K562 (cell line): ENCODE data around the gene SCAPER. TPM values are rescaled to one million over a fixed set of nuclear protein-coding genes. Genes with fewer than 3 reads are reported as not detected.

Source experiments
- ATAC-seq: fragments of 200-7000 bp; cut with Tn5 transposase; 3 replicates; pipeline ENCODE4 v1.9.1; 2020; ENCODE audit warnings: moderate library complexity
- BruUV-seq: library from RNA; stranded (reverse); fragments of 400-500 nt; replicated peaks from 2 replicates; lab custom pipeline; 2021; lab: Mats Ljungman, UMichigan
- CTCF ChIA-PET: fragments of 300-600 bp; formaldehyde crosslinking; extraction: SDS; loops from one replicate; lab custom pipeline; 2021; ENCODE audit warnings: low intra/inter-chr PET ratio; lab: Yijun Ruan, JAX
- POLR2A ChIA-PET: fragments of 300-600, 350-650 bp; sonication (Branson Sonifier 250); formaldehyde crosslinking; extraction: SDS; loops from one replicate; lab custom pipeline; 2021; ENCODE audit warnings: antibody characterized with exemption, inconsistent platforms; lab: Yijun Ruan, JAX
- DNase-seq, 4 experiments: peaks; one replicate each; pipeline versions ENCODE4 v3.0.0 to v3.0.0-alpha.2; 2011 to 2018; ENCODE audit warnings: low spot score in 3 of 4, mixed read lengths in 3 of 4; ENCODE audit errors: extremely low read depth in 1 of 4
- FAIRE-seq: peaks from 2 replicates; lab custom pipeline; 2011; peaks lifted over from hg19 to GRCh38; lab: Jason Lieb, UNC
- H2AFZ ChIP-seq: 2 replicates; pipeline ENCODE4 v1.6.0; 2011; ENCODE audit warnings: low read depth, low read length, control low read depth, inconsistent platforms
- H3K27ac ChIP-seq: fragments of 200-600 bp; 3 replicates; pipeline ENCODE4 v1.8.0; 2011; ENCODE audit warnings: low read depth, mild to moderate bottlenecking, control low read depth, inconsistent platforms, low read length, moderate library complexity, mixed read lengths; ENCODE audit errors: extremely low read depth
- H3K27me3 ChIP-seq, 2 experiments: fragments of 300-600 bp in 1 of 2; 2 replicates in 1 of 2; 3 replicates in 1 of 2; pipeline versions ENCODE4 v1.6.0 to v1.8.0; 2011; ENCODE audit warnings: inconsistent platforms in 2 of 2, low read length in 2 of 2, mild to moderate bottlenecking in 1 of 2, mixed read lengths in 1 of 2, moderate library complexity in 1 of 2; ENCODE audit not compliant: control insufficient read depth in 2 of 2, insufficient read depth in 2 of 2
- H3K36me3 ChIP-seq: fragments of 300-600 bp; 3 replicates; pipeline ENCODE4 v1.8.0; 2011; ENCODE audit warnings: mild to moderate bottlenecking, low read length, inconsistent platforms; ENCODE audit not compliant: control insufficient read depth, insufficient read depth
- H3K4me1 ChIP-seq, 2 experiments: fragments of 200-600 bp in 1 of 2; replicated peaks in 1 of 2; 2 replicates in 1 of 2; 3 replicates in 1 of 2; pipeline versions ENCODE4 v1.5.1 to v1.8.0; 2011; ENCODE audit warnings: inconsistent platforms in 2 of 2, low read length in 2 of 2, mild to moderate bottlenecking in 1 of 2, mixed read lengths in 1 of 2, moderate library complexity in 1 of 2; ENCODE audit not compliant: control insufficient read depth in 2 of 2, insufficient read depth in 2 of 2
- H3K4me2 ChIP-seq: 2 replicates; pipeline ENCODE4 v1.6.1; 2011; ENCODE audit warnings: low read length, control low read depth, inconsistent platforms, mixed read lengths; ENCODE audit not compliant: insufficient read depth
- H3K4me3 ChIP-seq: fragments of 200-600 bp; sonication (generic), shearing (Covaris generic); 2 replicates; pipeline ENCODE4 v1.5.1; 2016; ENCODE audit warnings: control low read depth, inconsistent platforms
- H3K79me2 ChIP-seq: fragments of 200-600 bp; 3 replicates; pipeline ENCODE4 v1.8.0; 2011; ENCODE audit warnings: low read length, inconsistent platforms; ENCODE audit not compliant: control insufficient read depth, insufficient read depth
- H3K9ac ChIP-seq, 2 experiments: 2 replicates each; pipeline versions ENCODE4 v1.6.0 to v1.6.1; 2011; ENCODE audit warnings: low read depth in 2 of 2, low read length in 2 of 2, control low read depth in 1 of 2, inconsistent platforms in 1 of 2, mild to moderate bottlenecking in 1 of 2, mixed read lengths in 1 of 2; ENCODE audit not compliant: insufficient read depth in 1 of 2
- H3K9me1 ChIP-seq: one replicate; pipeline ENCODE4 v1.6.0; 2011; ENCODE audit warnings: inconsistent platforms, mild to moderate bottlenecking, low read length, moderate library complexity; ENCODE audit not compliant: control insufficient read depth, insufficient read depth
- H3K9me3 ChIP-seq: replicated peaks from 2 replicates; pipeline ENCODE4 v1.5.1; 2011; ENCODE audit warnings: low read depth, low read length, inconsistent platforms; ENCODE audit not compliant: control insufficient read depth, insufficient read depth
- H4K20me1 ChIP-seq: replicated peaks from 2 replicates; pipeline ENCODE4 v1.6.1; 2011; ENCODE audit warnings: low read length, inconsistent platforms, mixed read lengths; ENCODE audit not compliant: control insufficient read depth, insufficient read depth
- ARID4B ChIP-seq: sonication (generic); formaldehyde crosslinking; IDR thresholded peaks from 2 replicates; pipeline ENCODE4 v1.8.0; 2022; ENCODE audit warnings: mild to moderate bottlenecking, missing genetic modification reagents
- C11orf30 ChIP-seq: fragments of 450-650 bp; IDR thresholded peaks from 2 replicates; pipeline ENCODE4 v1.6.1; 2016; ENCODE audit warnings: low read depth, mild to moderate bottlenecking
- CBFA2T2 ChIP-seq: fragments of 450-650 bp; conservative IDR thresholded peaks from 2 replicates; pipeline ENCODE4 v1.6.1; 2017; ENCODE audit warnings: mild to moderate bottlenecking
- MAFF ChIP-seq: IDR thresholded peaks from 2 replicates; pipeline ENCODE4 v1.6.1; 2012; ENCODE audit warnings: low read length, improper control_type of control experiment
- MAFG ChIP-seq: fragments of 450-650 bp; conservative IDR thresholded peaks from 2 replicates; pipeline ENCODE4 v1.6.1; 2016; ENCODE audit warnings: missing genetic modification characterization, missing compliant biosample characterization
- MXD1 ChIP-seq: fragments of 250-450 bp; sonication (Bioruptor Pico); IDR thresholded peaks from 2 replicates; pipeline ENCODE4 v1.8.0; 2021; ENCODE audit warnings: borderline replicate concordance, mild to moderate bottlenecking, moderate library complexity; ENCODE audit not compliant: poor library complexity, severe bottlenecking
- NRF1 ChIP-seq, 2 experiments: fragments of 450-650 bp; IDR thresholded peaks in 1 of 2; conservative IDR thresholded peaks in 1 of 2; 2 replicates each; pipeline ENCODE4 v1.6.1; 2014; ENCODE audit warnings: mild to moderate bottlenecking in 2 of 2
- RBM17 ChIP-seq: fragments of 200-400 bp; formaldehyde crosslinking; IDR thresholded peaks from 2 replicates; pipeline ENCODE4 v1.6.1; 2017; ENCODE audit warnings: low read depth, mild to moderate bottlenecking, low read length, borderline replicate concordance
- SAFB2 ChIP-seq: fragments of 200-400 bp; formaldehyde crosslinking; IDR thresholded peaks from 2 replicates; pipeline ENCODE4 v1.6.1; 2018; ENCODE audit warnings: borderline replicate concordance, low read length, low read depth, moderate library complexity; ENCODE audit not compliant: severe bottlenecking
- TSC22D4 ChIP-seq: fragments of 450-650 bp; IDR thresholded peaks from 2 replicates; pipeline ENCODE4 v1.6.1; 2016; ENCODE audit warnings: missing genetic modification characterization, missing biosample characterization, control low read depth
- ZNF316 ChIP-seq: fragments of 450-650 bp; IDR thresholded peaks from 2 replicates; pipeline ENCODE4 v1.6.1; 2016
- WGBS: fragments of 100-300 bp; shearing (Covaris generic); methylation state at CpG from one replicate; pipeline ENCODE4 v1.1.6; 2016; ENCODE audit warnings: low coverage, mixed read lengths; ENCODE audit not compliant: insufficient coverage; ENCODE audit errors: missing lambda C conversion rate; 5-methylcytosine and 5-hydroxymethylcytosine counted together
- in situ Hi-C: fragments of 300-500 bp; cut with MboI; formaldehyde crosslinking; loops from 4 replicates; pipeline ENCODE4 v1.15.0; 2018; ENCODE audit warnings: inconsistent platforms, mixed read lengths
- intact Hi-C: fragments of 100-400 bp; cut with micrococcal nuclease; formaldehyde crosslinking; loops from 2 replicates; pipeline ENCODE4 v1.14.2; 2022
- polyA plus RNA-seq, 8 experiments: library from polyadenylated mRNA; depleted of rRNA in 4 of 8; stranded (reverse) in 5 of 8; unstranded in 3 of 8; fragments of >200 nt; fragmentation: Nextera tagmentation in 2 of 8; fragmentation: Illumina TruSeq in 1 of 8; extraction: Ambion mirVana in 2 of 8; extraction: Trizol in 1 of 8; gene quantifications; 2 replicates each; pipeline versions ENCODE4 v1.2.1 to v1.2.3, GENCODE V29; 2011 to 2014; ENCODE audit warnings: inconsistent platforms in 1 of 8, missing spikeins in 1 of 8
- total RNA-seq, 7 experiments: library from RNA; depleted of rRNA in 6 of 7; stranded (reverse); fragments of >200 nt in 6 of 7; fragmentation: Illumina TruSeq in 2 of 7; extraction: Trizol in 2 of 7; gene quantifications; 2 replicates each; pipeline versions ENCODE4 v1.2.1 to v1.2.3, GENCODE V29; 2011 to 2021; ENCODE audit warnings: low replicate concordance in 1 of 7

SCAPER gene
- total and polyA plus RNA-seq, 9 of the 15 experiments (the other 6 are each of a cell fraction or from before 2014, with no cell fraction given), result 1.3 to 5.7 (median 3.2) TPM

- CTCF ChIA-PET, result no interaction called here
- peak; percentile 73 for TF ChIP-seq ZNF316
- no peak for TF ChIP-seq MXD1 (CRISPR knock-in tag)
- no peak for TF ChIP-seq ARID4B (CRISPR knock-in tag)
- TF ChIP-seq MAFF, result peak; percentile 36
- TF ChIP-seq TSC22D4 (tag), result no peak
- no peak for TF ChIP-seq NRF1 (conservative IDR thresholded peaks at IDR 0.05 in 1 of 2, IDR thresholded peaks at IDR 0.05 in 1 of 2)
- no peak for TF ChIP-seq CBFA2T2
- TF ChIP-seq RBM17, result no peak
- TF ChIP-seq MAFG (tag), result peak; percentile 28; the same call in 1 of the 2 replicates
- no peak for TF ChIP-seq SAFB2
- peak; percentile 31; the same call in 1 of the 2 replicates for TF ChIP-seq C11orf30
- 0% methylated on average over 1 of the region's 1 CpG for WGBS
- FAIRE-seq (no peak), ATAC-seq (no peak), DNase-seq (no peak)
- H3K27ac ChIP-seq, result no peak overlapping the region
- H3K4me1 ChIP-seq, result no peaks in the 10 kb centered on the region
- no peak overlapping the region for H3K9ac ChIP-seq
- H3K4me3 ChIP-seq, result no peak overlapping the region
- POLR2A ChIA-PET, result no interaction called here
- H3K36me3 ChIP-seq, result no peaks in the 10 kb centered on the region
- in situ Hi-C loops, result no loop called here
- intact Hi-C loops, result no loop called here
- no peaks in the 10 kb centered on the region for H3K79me2 ChIP-seq
- H2AFZ ChIP-seq, result no peak overlapping the region
- H3K27me3 ChIP-seq, result no peaks in the 10 kb centered on the region
- no peaks in the 10 kb centered on the region for H4K20me1 ChIP-seq
- H3K4me2 ChIP-seq, result no peak overlapping the region
- no peaks in the 10 kb centered on the region for H3K9me1 ChIP-seq
- H3K9me3 ChIP-seq, result no peaks in the 10 kb centered on the region
- BruUV-seq, result no TSS peak
Measured at GRCh38 chr15:76492538-76492937, 412.6 kb downstream of the SCAPER start.
